Bronchial epithelial cell (primary cell): ENCODE data around the gene ODAD2. TPM values are rescaled to one million over a fixed set of nuclear protein-coding genes. Genes with fewer than 3 reads are reported as not detected.

Source experiments
- DNase-seq: peaks from one replicate; pipeline ENCODE4 v3.0.0-alpha.2; 2010; ENCODE audit warnings: low read depth
- FAIRE-seq: peaks from 2 replicates; lab custom pipeline; 2011; peaks lifted over from hg19 to GRCh38; lab: Jason Lieb, UNC
- H3K27me3 ChIP-seq: 2 replicates; pipeline ENCODE4 v1.5.1; 2011; ENCODE audit warnings: low read length; ENCODE audit not compliant: control insufficient read depth, insufficient read depth
- H3K36me3 ChIP-seq: 2 replicates; pipeline ENCODE4 v1.5.1; 2011; ENCODE audit warnings: low read length; ENCODE audit not compliant: control insufficient read depth, insufficient read depth
- H3K4me3 ChIP-seq: 2 replicates; pipeline ENCODE4 v1.5.1; 2011; ENCODE audit warnings: mild to moderate bottlenecking, low read depth, low read length, control low read depth
- CTCF ChIP-seq: IDR thresholded peaks from 2 replicates; pipeline ENCODE4 v1.5.1; 2011; ENCODE audit warnings: mild to moderate bottlenecking, moderate library complexity, low read length, control low read depth, inconsistent platforms; ENCODE audit not compliant: insufficient read depth, severe bottlenecking
- total RNA-seq: library from RNA; depleted of rRNA; stranded (reverse); fragments of >200 nt; gene quantifications from 2 replicates; pipeline ENCODE4 v1.2.1, GENCODE V29; 2014

ODAD2 gene
- total RNA-seq, 1 donor from 2014 or later, result not detected

GRCh38 chr10:28020080-28020860, 21.4 kb upstream of the ODAD2 start:
- FAIRE-seq (no peak), DNase-seq (no peak)
- Histone ChIP-seq H3K4me3 (no peak overlapping the region), H3K36me3 (no peaks in the 10 kb centered on the region), H3K27me3 (no peaks in the 10 kb centered on the region)
- no peak for TF ChIP-seq CTCF

GRCh38 chr10:28014651-28015050, 15.8 kb upstream of the ODAD2 start:
- FAIRE-seq (no peak), DNase-seq (no peak)
- Histone ChIP-seq H3K36me3 (no peaks in the 10 kb centered on the region), H3K27me3 (no peaks in the 10 kb centered on the region), H3K4me3 (no peak overlapping the region)
- TF ChIP-seq CTCF, result no peak

- no peaks in the 10 kb centered on the region for H3K27me3 ChIP-seq
- no peaks in the 10 kb centered on the region for H3K36me3 ChIP-seq
- no peak overlapping the region for H3K4me3 ChIP-seq
- FAIRE-seq, result no peak
- no peak for TF ChIP-seq CTCF
- DNase-seq, result no peak
Measured at GRCh38 chr10:28012990-28013515, 14.2 kb upstream of the ODAD2 start.

GRCh38 chr10:28010821-28011220, 11.9 kb upstream of the ODAD2 start:
- no peak for TF ChIP-seq CTCF
- no peak for FAIRE-seq

GRCh38 chr10:28008054-28008453, 9.2 kb upstream of the ODAD2 start:
- H3K27me3 ChIP-seq, result no peaks in the 10 kb centered on the region
- no peak for FAIRE-seq
- DNase-seq, result no peak

More at GRCh38 chr10:28010821-28011220, 11.9 kb upstream of the ODAD2 start:
- Histone ChIP-seq H3K4me3 (no peak overlapping the region), H3K27me3 (no peaks in the 10 kb centered on the region), H3K36me3 (no peaks in the 10 kb centered on the region)
- DNase-seq, result no peak

More at GRCh38 chr10:28008054-28008453, 9.2 kb upstream of the ODAD2 start:
- H3K36me3 ChIP-seq, result no peaks in the 10 kb centered on the region
- no peak for TF ChIP-seq CTCF
- H3K4me3 ChIP-seq, result no peak overlapping the region
